GM23338 (cell line): ENCODE measurements around the gene CST1. TPM values are rescaled to one million over a fixed set of nuclear protein-coding genes. Genes with fewer than 3 reads are reported as not detected.

Experiments
- ATAC-seq: fragments of 200-7000 bp; cut with Tn5 transposase; 3 replicates; pipeline ENCODE4 v1.9.1; 2020
- DNase-seq: peaks from one replicate; pipeline ENCODE4 v3.0.0-alpha.2; 2015; ENCODE audit warnings: low spot score
- H2AFZ ChIP-seq: fragments of 200-600 bp; sonication (generic); 2 replicates; pipeline ENCODE4 v1.8.0; 2016; ENCODE audit warnings: antibody characterized with exemption, mild to moderate bottlenecking, moderate library complexity
- H3F3A ChIP-seq: fragments of 200-600 bp; sonication (generic); replicated peaks from 2 replicates; pipeline ENCODE4 v1.8.0; 2017; ENCODE audit warnings: antibody characterized with exemption, mixed run types, low read depth
- H3K27ac ChIP-seq: fragments of 200-600 bp; sonication (generic); 2 replicates; pipeline ENCODE4 v1.6.1; 2016; ENCODE audit warnings: low read depth
- H3K27me3 ChIP-seq: fragments of 200-600 bp; sonication (generic); 2 replicates; pipeline ENCODE4 v1.8.0; 2016; ENCODE audit warnings: mild to moderate bottlenecking, mixed run types, moderate library complexity; ENCODE audit not compliant: insufficient read depth
- H3K36me3 ChIP-seq: fragments of 200-600 bp; sonication (generic); 2 replicates; pipeline ENCODE4 v1.8.0; 2016; ENCODE audit warnings: mild to moderate bottlenecking; ENCODE audit not compliant: insufficient read depth
- H3K4me1 ChIP-seq: fragments of 200-600 bp; sonication (generic); 2 replicates; pipeline ENCODE4 v1.8.0; 2016; ENCODE audit warnings: mild to moderate bottlenecking, moderate library complexity; ENCODE audit not compliant: insufficient read depth
- H3K4me2 ChIP-seq: fragments of 200-600 bp; sonication (generic); 2 replicates; pipeline ENCODE4 v1.7.1; 2017; ENCODE audit warnings: mixed run types
- H3K4me3 ChIP-seq: fragments of 200-600 bp; sonication (generic); 2 replicates; pipeline ENCODE4 v1.6.1; 2016; ENCODE audit warnings: mixed run types
- H3K79me2 ChIP-seq: fragments of 200-600 bp; sonication (generic); replicated peaks from 2 replicates; pipeline ENCODE4 v1.8.0; 2017; ENCODE audit warnings: mild to moderate bottlenecking; ENCODE audit not compliant: insufficient read depth
- H3K9me2 ChIP-seq: fragments of 200-600 bp; sonication (generic); 2 replicates; pipeline ENCODE4 v1.8.0; 2017; ENCODE audit not compliant: insufficient read depth
- H4K20me1 ChIP-seq: fragments of 200-600 bp; sonication (generic); replicated peaks from 2 replicates; pipeline ENCODE4 v1.8.0; 2017; ENCODE audit warnings: mild to moderate bottlenecking; ENCODE audit not compliant: insufficient read depth
- H3K27ac Mint-ChIP-seq: 2 replicates; pipeline ENCODE4 v1.8.0; 2020; ENCODE audit warnings: inconsistent platforms, mild to moderate bottlenecking, moderate library complexity, mixed read lengths
- H3K27me3 Mint-ChIP-seq: 3 replicates; pipeline ENCODE4 v1.8.0; 2022; ENCODE audit warnings: low read depth, mild to moderate bottlenecking, moderate library complexity, mixed read lengths, inconsistent platforms; ENCODE audit not compliant: insufficient read depth, poor library complexity
- H3K36me3 Mint-ChIP-seq: 3 replicates; pipeline ENCODE4 v1.8.0; 2021; ENCODE audit warnings: low read depth, mild to moderate bottlenecking, inconsistent platforms, moderate library complexity, mixed read lengths
- H3K4me1 Mint-ChIP-seq: 3 replicates; pipeline ENCODE4 v1.8.0; 2020; ENCODE audit warnings: mild to moderate bottlenecking, inconsistent platforms, mixed read lengths
- H3K4me3 Mint-ChIP-seq: 3 replicates; pipeline ENCODE4 v1.8.0; 2021; ENCODE audit warnings: moderate library complexity, mild to moderate bottlenecking, inconsistent platforms, mixed read lengths
- H3K9me3 Mint-ChIP-seq: 3 replicates; pipeline ENCODE4 v1.8.0; 2020; ENCODE audit warnings: moderate library complexity, mild to moderate bottlenecking, inconsistent platforms, mixed read lengths
- CREB1 ChIP-seq: fragments of 250-450 bp; sonication (Bioruptor Pico); IDR thresholded peaks from 2 replicates; pipeline ENCODE4 v1.5.0; 2020; ENCODE audit warnings: low read depth, mild to moderate bottlenecking, moderate library complexity
- CTCF ChIP-seq, 2 experiments: fragments of 200-600 bp in 1 of 2; sonication (generic) in 1 of 2; conservative IDR thresholded peaks; 2 replicates each; pipeline versions ENCODE4 v1.5.1 to v1.6.1; 2016 to 2017; ENCODE audit warnings: antibody characterized with exemption in 2 of 2, low read depth in 2 of 2, mild to moderate bottlenecking in 2 of 2, moderate library complexity in 1 of 2
- ETS1 ChIP-seq: IDR thresholded peaks from 2 replicates; pipeline ENCODE4 v1.6.1; 2016; ENCODE audit warnings: antibody characterized with exemption
- EZH2 ChIP-seq: fragments of 200-600 bp; sonication (generic); IDR thresholded peaks from one replicate; pipeline ENCODE4 v1.8.0; 2017; ENCODE audit warnings: antibody characterized with exemption, mild to moderate bottlenecking, low read depth; ENCODE audit not compliant: unreplicated experiment
- EZH2phosphoT487 ChIP-seq: fragments of 200-600 bp; sonication (generic); IDR thresholded peaks from one replicate; pipeline ENCODE4 v1.8.1; 2018; ENCODE audit warnings: antibody characterized with exemption; ENCODE audit not compliant: unreplicated experiment
- NANOG ChIP-seq: IDR thresholded peaks from 2 replicates; pipeline ENCODE4 v1.6.1; 2016; ENCODE audit warnings: antibody characterized with exemption, borderline replicate concordance
- POLR2AphosphoS5 ChIP-seq: IDR thresholded peaks from 2 replicates; pipeline ENCODE4 v1.6.1; 2016; ENCODE audit warnings: antibody characterized with exemption, low read depth
- REST ChIP-seq: IDR thresholded peaks from one replicate; pipeline ENCODE4 v1.6.1; 2018; ENCODE audit warnings: antibody characterized with exemption; ENCODE audit not compliant: unreplicated experiment
- STAT1 ChIP-seq: IDR thresholded peaks from one replicate; pipeline ENCODE4 v1.6.1; 2016; ENCODE audit warnings: antibody characterized with exemption; ENCODE audit not compliant: unreplicated experiment
- ZNF114 ChIP-seq: fragments of 250-450 bp; sonication (Bioruptor Pico); IDR thresholded peaks from 2 replicates; pipeline ENCODE4 v1.5.0; 2020; ENCODE audit warnings: mild to moderate bottlenecking, moderate library complexity
- ZNF331 ChIP-seq: fragments of 250-450 bp; sonication (Bioruptor Pico); IDR thresholded peaks from 2 replicates; pipeline ENCODE4 v1.5.0; 2020; ENCODE audit warnings: low read depth, mild to moderate bottlenecking, moderate library complexity
- polyA plus RNA-seq: library from polyadenylated mRNA; unstranded; fragments of >200 nt; fragmentation: Nextera tagmentation; extraction: Ambion mirVana; gene quantifications from 2 replicates; pipeline ENCODE4 v1.2.1, GENCODE V29; 2016
- total RNA-seq: library from RNA; depleted of rRNA; stranded (reverse); fragments of >200 nt; shearing (Covaris generic); gene quantifications from 2 replicates; pipeline ENCODE4 v1.2.3, GENCODE V29; 2014

Gene CST1
- total and polyA plus RNA-seq, 2 experiments from 2014 or later: 1.8 to 4.9 TPM

- TF ChIP-seq EZH2phosphoT487 (no peak), NANOG (no peak), POLR2AphosphoS5 (no peak), ETS1 (no peak), REST (no peak), ZNF114 (CRISPR knock-in tag) (no peak), CREB1 (CRISPR knock-in tag) (no peak), CTCF (conservative IDR thresholded peaks at IDR 0.05; ENCODE audit: low read depth in 2 of 2) (no peak), EZH2 (no peak), STAT1 (no peak)
- no peaks in the 10 kb centered on the region for H3K9me3 Mint-ChIP-seq
- Histone ChIP-seq H3K4me3 (no peak overlapping the region), H3F3A (no peaks in the 10 kb centered on the region), H3K36me3 (no peaks in the 10 kb centered on the region), H3K27ac (no peak overlapping the region), H3K4me2 (no peak overlapping the region), H3K79me2 (no peaks in the 10 kb centered on the region), H4K20me1 (no peaks in the 10 kb centered on the region), H3K9me2 (peaks cover 4% of the 10 kb centered on the region), H3K27me3 (no peaks in the 10 kb centered on the region), H2AFZ (no peak overlapping the region), H3K4me1 (no peaks in the 10 kb centered on the region)
- H3K4me1 Mint-ChIP-seq: peaks cover 3% of the 10 kb centered on the region; the same call in 2 of the 3 replicates
- DNase-seq: no peak
- no peaks in the 10 kb centered on the region for H3K27me3 Mint-ChIP-seq
- H3K36me3 Mint-ChIP-seq: no peaks in the 10 kb centered on the region
- ATAC-seq: no peak
- H3K4me3 Mint-ChIP-seq: no peak overlapping the region
- no peak overlapping the region for H3K27ac Mint-ChIP-seq
Observed at GRCh38 chr20:23705895-23706294, 44.8 kb downstream of the CST1 start.

GRCh38 chr20:23702021-23702420, 48.7 kb downstream of the CST1 start:
- H3K4me3 ChIP-seq: no peak overlapping the region
- TF ChIP-seq ZNF331 (no peak), ETS1 (no peak), STAT1 (no peak), EZH2 (no peak), POLR2AphosphoS5 (no peak), EZH2phosphoT487 (no peak), NANOG (no peak), REST (no peak)

More at GRCh38 chr20:23702021-23702420, 48.7 kb downstream of the CST1 start:
- Mint-ChIP-seq H3K4me1 (peaks cover 7% of the 10 kb centered on the region; the same call in 2 of the 3 replicates), H3K9me3 (no peaks in the 10 kb centered on the region), H3K36me3 (no peaks in the 10 kb centered on the region), H3K27ac (no peak overlapping the region), H3K4me3 (no peak overlapping the region), H3K27me3 (peaks cover 4% of the 10 kb centered on the region)
- no peak for ATAC-seq
- Histone ChIP-seq H3K36me3 (no peaks in the 10 kb centered on the region), H3K4me1 (no peaks in the 10 kb centered on the region), H3K4me2 (no peak overlapping the region), H3F3A (no peaks in the 10 kb centered on the region), H3K27me3 (no peaks in the 10 kb centered on the region), H4K20me1 (no peaks in the 10 kb centered on the region), H3K27ac (no peak overlapping the region), H2AFZ (no peak overlapping the region), H3K79me2 (no peaks in the 10 kb centered on the region), H3K9me2 (no peaks in the 10 kb centered on the region)
- DNase-seq: no peak
